HEK293T (cell line): ENCODE measurements around the gene MAPK7.

Experiments used
- ARNT ChIP-seq: fragments of 450-650 bp; IDR thresholded peaks from 2 replicates; pipeline ENCODE4 v1.6.1; 2017; ENCODE audit warnings: mild to moderate bottlenecking
- BHLHE40 ChIP-seq: fragments of 450-650 bp; IDR thresholded peaks from 2 replicates; pipeline ENCODE4 v1.6.1; 2016; ENCODE audit warnings: mild to moderate bottlenecking, moderate library complexity, borderline replicate concordance
- CTBP1 ChIP-seq: fragments of 450-650 bp; IDR thresholded peaks from 2 replicates; pipeline ENCODE4 v1.6.1; 2016; ENCODE audit warnings: borderline replicate concordance
- ELF4 ChIP-seq: fragments of 450-650 bp; IDR thresholded peaks from 2 replicates; pipeline ENCODE4 v1.6.1; 2017; ENCODE audit warnings: antibody characterized with exemption
- FOXA1 ChIP-seq: fragments of 450-650 bp; IDR thresholded peaks from 2 replicates; pipeline ENCODE4 v1.6.1; 2016; ENCODE audit warnings: mild to moderate bottlenecking
- FOXK2 ChIP-seq: fragments of 450-650 bp; IDR thresholded peaks from 2 replicates; pipeline ENCODE4 v1.6.1; 2016; ENCODE audit warnings: mild to moderate bottlenecking
- FOXM1 ChIP-seq: fragments of 450-650 bp; IDR thresholded peaks from 2 replicates; pipeline ENCODE4 v1.6.1; 2017; ENCODE audit warnings: mild to moderate bottlenecking, borderline replicate concordance
- HDGF ChIP-seq: fragments of 450-650 bp; IDR thresholded peaks from 2 replicates; pipeline ENCODE4 v1.6.1; 2017; ENCODE audit warnings: antibody characterized with exemption, borderline replicate concordance
- L3MBTL2 ChIP-seq: fragments of 450-650 bp; conservative IDR thresholded peaks from 2 replicates; pipeline ENCODE4 v1.6.1; 2016; ENCODE audit warnings: mild to moderate bottlenecking
- LEF1 ChIP-seq: fragments of 450-650 bp; IDR thresholded peaks from 2 replicates; pipeline ENCODE4 v1.6.1; 2017; ENCODE audit warnings: mild to moderate bottlenecking, borderline replicate concordance
- NFRKB ChIP-seq: fragments of 450-650 bp; IDR thresholded peaks from 2 replicates; pipeline ENCODE4 v1.6.1; 2016; ENCODE audit warnings: mild to moderate bottlenecking, moderate library complexity
- SP1 ChIP-seq: fragments of 450-650 bp; IDR thresholded peaks from 2 replicates; pipeline ENCODE4 v1.6.1; 2017
- TARDBP ChIP-seq: fragments of 450-650 bp; IDR thresholded peaks from 2 replicates; pipeline ENCODE4 v1.6.1; 2016
- TF ChIP-seq, protein P1 (sequence below): fragments of 450-650 bp; IDR thresholded peaks from 2 replicates; pipeline ENCODE4 v1.6.1; 2016

DNA sequence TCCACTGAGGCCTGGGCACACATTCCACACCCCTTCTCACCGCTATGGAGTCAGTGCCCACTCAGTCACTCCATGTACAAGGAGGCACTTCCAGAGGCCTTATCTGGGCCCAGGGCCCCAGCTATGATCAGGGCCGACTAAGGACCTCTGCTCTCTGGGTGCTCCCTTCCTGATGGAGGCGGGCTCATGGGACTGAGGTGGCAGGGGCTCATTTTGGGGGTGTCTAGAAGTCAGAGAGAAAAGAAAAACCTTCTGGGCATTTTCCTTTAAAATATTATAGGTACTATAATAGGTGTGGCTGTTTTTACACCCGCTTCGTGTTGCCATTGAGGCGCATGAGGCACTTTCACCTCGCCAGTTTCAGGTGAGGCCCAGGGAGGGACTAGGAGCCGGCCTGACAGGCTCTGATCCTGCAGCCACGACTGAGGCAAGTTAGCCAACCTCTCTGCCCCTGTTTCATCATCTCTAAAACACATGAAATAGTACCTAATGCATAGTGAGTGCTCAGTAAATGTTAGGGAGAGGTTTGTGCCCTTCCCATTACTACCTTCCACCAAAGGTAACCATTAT lies 30.1 kb upstream of the MAPK7 start:
- TF ChIP-seq FOXM1 (no peak), SP1 (no peak), ARNT (no peak), ELF4 (no peak), TARDBP (no peak), FOXK2 (no peak), BHLHE40 (no peak), L3MBTL2 (no peak), NFRKB (no peak), HDGF (no peak), FOXA1 (no peak), CTBP1 (no peak), LEF1 (no peak)
- TF ChIP-seq, protein P1, sequence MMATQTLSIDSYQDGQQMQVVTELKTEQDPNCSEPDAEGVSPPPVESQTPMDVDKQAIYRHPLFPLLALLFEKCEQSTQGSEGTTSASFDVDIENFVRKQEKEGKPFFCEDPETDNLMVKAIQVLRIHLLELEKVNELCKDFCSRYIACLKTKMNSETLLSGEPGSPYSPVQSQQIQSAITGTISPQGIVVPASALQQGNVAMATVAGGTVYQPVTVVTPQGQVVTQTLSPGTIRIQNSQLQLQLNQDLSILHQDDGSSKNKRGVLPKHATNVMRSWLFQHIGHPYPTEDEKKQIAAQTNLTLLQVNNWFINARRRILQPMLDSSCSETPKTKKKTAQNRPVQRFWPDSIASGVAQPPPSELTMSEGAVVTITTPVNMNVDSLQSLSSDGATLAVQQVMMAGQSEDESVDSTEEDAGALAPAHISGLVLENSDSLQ, result no peak
